Trophoblast cell (in vitro differentiated cells and primary cell): Measurements from ENCODE around the gene PAQR4.
"Not testable (repeated sequence)": the region's sequence is repeated elsewhere in the genome, so short reads cannot be mapped to it uniquely, and the experiment has no call there.

Source experiments
- DNase-seq, 2 donors: peaks; one replicate each; pipeline ENCODE4 v3.0.0-alpha.2; 2016
- H2AFZ ChIP-seq: 2 replicates; pipeline ENCODE4 v1.6.1; 2013; ENCODE audit warnings: low read length, moderate library complexity, mild to moderate bottlenecking; ENCODE audit not compliant: insufficient read depth, poor library complexity
- H2AK5ac ChIP-seq: 2 replicates; pipeline ENCODE4 v1.6.1; 2013; ENCODE audit warnings: mild to moderate bottlenecking, low read length
- H2BK120ac ChIP-seq: 2 replicates; pipeline ENCODE4 v1.6.1; 2013; ENCODE audit warnings: low read length, mild to moderate bottlenecking, moderate library complexity; ENCODE audit not compliant: insufficient read depth, poor library complexity
- H2BK12ac ChIP-seq: 2 replicates; pipeline ENCODE4 v1.6.1; 2013; ENCODE audit warnings: mild to moderate bottlenecking, low read length, moderate library complexity
- H2BK5ac ChIP-seq: 2 replicates; pipeline ENCODE4 v1.6.1; 2013; ENCODE audit warnings: low read length, low read depth, moderate library complexity, mild to moderate bottlenecking; ENCODE audit not compliant: poor library complexity
- H3K14ac ChIP-seq: 2 replicates; pipeline ENCODE4 v1.6.1; 2013; ENCODE audit warnings: mild to moderate bottlenecking, low read length
- H3K18ac ChIP-seq: 2 replicates; pipeline ENCODE4 v1.6.1; 2013; ENCODE audit warnings: mild to moderate bottlenecking, low read length
- H3K23ac ChIP-seq: 2 replicates; pipeline ENCODE4 v1.6.1; 2013; ENCODE audit warnings: low read length
- H3K27ac ChIP-seq: 2 replicates; pipeline ENCODE4 v1.5.1; 2013; ENCODE audit warnings: low read depth, mild to moderate bottlenecking, inconsistent platforms, low read length, moderate library complexity
- H3K27me3 ChIP-seq: 2 replicates; pipeline ENCODE4 v1.6.1; 2013; ENCODE audit warnings: inconsistent platforms, mild to moderate bottlenecking, low read length, moderate library complexity; ENCODE audit not compliant: insufficient read depth
- H3K36me3 ChIP-seq, 2 experiments: 1 replicate in 1 of 2; 2 replicates in 1 of 2; pipeline ENCODE4 v1.6.1; 2013; ENCODE audit warnings: low read length in 2 of 2, mild to moderate bottlenecking in 2 of 2, moderate library complexity in 1 of 2; ENCODE audit not compliant: insufficient read depth in 2 of 2, control insufficient read depth in 1 of 2
- H3K4ac ChIP-seq: 2 replicates; pipeline ENCODE4 v1.6.1; 2013; ENCODE audit warnings: low read depth, mild to moderate bottlenecking, low read length, moderate library complexity
- H3K4me1 ChIP-seq, 2 experiments: 1 replicate in 1 of 2; 2 replicates in 1 of 2; pipeline ENCODE4 v1.6.1; 2013; ENCODE audit warnings: low read length in 2 of 2, mild to moderate bottlenecking in 2 of 2, moderate library complexity in 1 of 2; ENCODE audit not compliant: insufficient read depth in 2 of 2, control insufficient read depth in 1 of 2
- H3K4me2 ChIP-seq: 2 replicates; pipeline ENCODE4 v1.6.1; 2013; ENCODE audit warnings: inconsistent platforms, mild to moderate bottlenecking, low read length, moderate library complexity
- H3K4me3 ChIP-seq: 2 replicates; pipeline ENCODE4 v1.5.1; 2013; ENCODE audit warnings: mild to moderate bottlenecking, low read depth, low read length, inconsistent platforms
- H3K79me1 ChIP-seq: one replicate; pipeline ENCODE4 v1.6.1; 2013; ENCODE audit warnings: low read length
- H3K79me2 ChIP-seq: 2 replicates; pipeline ENCODE4 v1.6.1; 2013; ENCODE audit warnings: low read length, mild to moderate bottlenecking; ENCODE audit not compliant: control insufficient read depth, insufficient read depth, poor library complexity
- H3K9ac ChIP-seq: 2 replicates; pipeline ENCODE4 v1.6.1; 2013; ENCODE audit warnings: mild to moderate bottlenecking, low read length
- H3K9me3 ChIP-seq: 2 replicates; pipeline ENCODE4 v1.6.1; 2013; ENCODE audit warnings: low read depth, mild to moderate bottlenecking, control low read depth, inconsistent platforms, low read length; ENCODE audit not compliant: insufficient read depth
- H4K12ac ChIP-seq: 2 replicates; pipeline ENCODE4 v1.6.1; 2013; ENCODE audit warnings: low read depth, mild to moderate bottlenecking, low read length, moderate library complexity
- H4K8ac ChIP-seq: 2 replicates; pipeline ENCODE4 v1.6.1; 2013; ENCODE audit warnings: low read depth, mild to moderate bottlenecking, low read length, moderate library complexity
- H4K91ac ChIP-seq: one replicate; pipeline ENCODE4 v1.6.1; 2013; ENCODE audit warnings: low read depth, mild to moderate bottlenecking, low read length, moderate library complexity
- WGBS: extraction: QIAGEN DNeasy Blood & Tissue Kit; methylation state at CpG from one replicate; pipeline ENCODE4 v1.1.7; 2013; ENCODE audit warnings: missing lambda C conversion rate; ENCODE audit not compliant: insufficient read length, insufficient coverage; ENCODE audit errors: extremely low coverage; 5-methylcytosine and 5-hydroxymethylcytosine counted together

PAQR4 gene

GRCh38 chr16:2928796-2929195, 40.4 kb upstream of the PAQR4 start:
- Histone ChIP-seq H3K4me1 (peaks cover 4 to 8% of the 10 kb centered on the region in 2 experiments), H2BK120ac (no peak overlapping the region), H3K4me2 (no peak overlapping the region), H3K27ac (no peak overlapping the region), H3K14ac (no peak overlapping the region), H3K36me3 (peaks cover 18 to 21% of the 10 kb centered on the region in 2 experiments), H2BK12ac (no peak overlapping the region), H2AK5ac (no peak overlapping the region), H2AFZ (no peak overlapping the region), H3K4me3 (no peak overlapping the region), H3K9ac (no peak overlapping the region), H4K91ac (no peak overlapping the region), H3K79me2 (no peaks in the 10 kb centered on the region), H3K4ac (no peak overlapping the region), H3K27me3 (no peaks in the 10 kb centered on the region), H4K12ac (no peak overlapping the region), H2BK5ac (no peak overlapping the region), H4K8ac (no peak overlapping the region), H3K23ac (no peak overlapping the region), H3K18ac (no peak overlapping the region), H3K79me1 (no peaks in the 10 kb centered on the region), H3K9me3 (peaks cover 2% of the 10 kb centered on the region)
- no peak for DNase-seq
- no CpG with 5 or more reads among the region's 11 CpGs for WGBS

- H3K4me3 ChIP-seq: no peak overlapping the region
- WGBS: no CpG with 5 or more reads among the region's 14 CpGs
- DNase-seq: no peak
Observed at GRCh38 chr16:2929693-2930092, 39.5 kb upstream of the PAQR4 start.

GRCh38 chr16:2930236-2930635, 38.9 kb upstream of the PAQR4 start:
- Histone ChIP-seq H3K36me3 (peaks cover 25 to 29% of the 10 kb centered on the region in 2 experiments), H3K9ac (no peak overlapping the region), H2AFZ (no peak overlapping the region), H3K14ac (no peak overlapping the region), H2BK5ac (no peak overlapping the region), H3K27me3 (no peaks in the 10 kb centered on the region), H3K18ac (no peak overlapping the region), H3K9me3 (peaks cover 2% of the 10 kb centered on the region), H3K4me1 (peaks cover under 1 to 3% of the 10 kb centered on the region in 2 experiments), H4K91ac (no peak overlapping the region), H3K4me3 (no peak overlapping the region), H3K27ac (no peak overlapping the region), H3K23ac (no peak overlapping the region), H3K79me1 (no peaks in the 10 kb centered on the region), H2BK120ac (no peak overlapping the region), H2AK5ac (no peak overlapping the region), H3K79me2 (no peaks in the 10 kb centered on the region), H3K4ac (no peak overlapping the region), H4K8ac (no peak overlapping the region), H3K4me2 (no peak overlapping the region), H4K12ac (no peak overlapping the region), H2BK12ac (no peak overlapping the region)
- DNase-seq: no peak
- WGBS: no CpG with 5 or more reads among the region's 15 CpGs

More at GRCh38 chr16:2929693-2930092, 39.5 kb upstream of the PAQR4 start:
- Histone ChIP-seq H3K27ac (no peak overlapping the region), H2BK5ac (no peak overlapping the region), H3K23ac (no peak overlapping the region), H3K14ac (no peak overlapping the region), H3K9ac (no peak overlapping the region), H4K91ac (no peak overlapping the region), H3K27me3 (no peaks in the 10 kb centered on the region), H3K36me3 (peaks cover 25 to 27% of the 10 kb centered on the region in 2 experiments), H2BK12ac (no peak overlapping the region), H3K4me1 (peaks cover 4 to 8% of the 10 kb centered on the region in 2 experiments), H3K9me3 (peaks cover 2% of the 10 kb centered on the region), H2BK120ac (no peak overlapping the region), H3K79me2 (no peaks in the 10 kb centered on the region), H2AFZ (no peak overlapping the region), H3K4ac (no peak overlapping the region), H3K4me2 (no peak overlapping the region), H3K18ac (no peak overlapping the region), H4K12ac (no peak overlapping the region), H3K79me1 (no peaks in the 10 kb centered on the region), H4K8ac (no peak overlapping the region), H2AK5ac (no peak overlapping the region)

GRCh38 chr16:2931231-2931914, 37.8 kb upstream of the PAQR4 start:
- not testable (repeated sequence) for H3K4ac ChIP-seq, H3K14ac ChIP-seq, H3K4me2 ChIP-seq, H3K18ac ChIP-seq, H3K79me2 ChIP-seq, H4K12ac ChIP-seq, DNase-seq, H2AFZ ChIP-seq, H3K27ac ChIP-seq, H4K91ac ChIP-seq, H3K9me3 ChIP-seq, H3K9ac ChIP-seq, H3K23ac ChIP-seq, H2BK5ac ChIP-seq, H3K79me1 ChIP-seq, H2BK120ac ChIP-seq, H3K4me1 ChIP-seq, H3K4me3 ChIP-seq, H2BK12ac ChIP-seq, H4K8ac ChIP-seq, H2AK5ac ChIP-seq, H3K27me3 ChIP-seq
- peaks cover 27 to 35% of the 10 kb centered on the region in 2 experiments for H3K36me3 ChIP-seq
- WGBS: no CpG with 5 or more reads among the region's 13 CpGs
